ENCODE results near the gene COL5A1.

The COL5A1 gene

DNA sequence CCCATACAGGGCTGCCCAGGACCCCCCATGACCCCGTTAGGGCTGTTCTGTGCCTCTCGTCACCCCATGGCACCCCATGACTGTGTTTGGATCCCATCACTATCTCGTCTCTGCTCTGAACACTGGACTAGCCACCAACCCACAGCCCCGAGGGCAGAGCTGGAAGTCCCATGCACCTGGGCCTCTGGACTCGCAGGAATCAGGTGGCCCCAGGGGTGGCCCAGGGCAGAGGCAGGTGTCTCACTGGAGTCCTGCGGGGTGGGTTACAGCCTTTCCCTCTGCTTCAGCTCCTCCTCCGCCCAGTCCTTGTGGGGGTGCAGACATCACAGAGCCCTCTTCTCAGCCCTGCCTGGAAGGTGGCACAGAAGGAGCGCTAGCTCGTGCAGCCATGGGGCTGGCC, 79.7 kb downstream of the COL5A1 start:
- ATAC-seq = no peak
- TF ChIP-seq ZFP3 (CRISPR knock-in tag; IDR thresholded peaks at IDR 0.05) = no peak

DNA sequence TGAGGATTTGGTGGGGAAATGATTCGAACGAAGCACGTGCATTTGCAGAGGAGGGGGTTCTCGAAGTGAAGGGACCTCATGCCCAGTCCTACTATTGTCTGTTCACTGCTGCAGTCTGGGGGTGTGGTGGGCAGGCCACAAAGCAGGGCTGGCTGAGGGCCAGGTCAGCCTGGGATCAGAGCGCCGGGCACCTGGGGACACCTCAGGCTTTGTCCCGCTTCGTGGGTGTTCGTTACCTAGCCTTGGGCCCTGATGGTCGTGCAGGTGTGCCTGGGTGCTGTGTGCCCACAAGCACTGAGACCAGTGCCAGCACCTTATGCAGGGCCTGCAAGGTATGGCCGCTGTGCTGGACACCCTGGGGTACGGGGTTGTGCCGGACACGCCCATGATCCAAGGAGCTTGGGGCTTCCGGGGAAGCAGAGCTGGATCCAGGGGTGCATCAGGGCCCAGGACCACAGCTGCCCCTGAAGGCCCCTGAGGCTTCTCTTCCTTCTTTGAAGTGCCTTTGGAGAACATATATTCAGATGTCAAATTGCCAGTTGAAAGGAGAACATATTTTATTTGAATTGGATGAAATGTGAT, 80.6 kb downstream of the COL5A1 start:
- TF ChIP-seq CSDC2 (CRISPR knock-in tag; IDR thresholded peaks at IDR 0.05) (no peak), RARB (CRISPR knock-in tag; IDR thresholded peaks at IDR 0.05) (no peak), SNAI2 (CRISPR knock-in tag; IDR thresholded peaks at IDR 0.05) (no peak), ISL1 (CRISPR knock-in tag; IDR thresholded peaks at IDR 0.05) (no peak), BACH2 (CRISPR knock-in tag; IDR thresholded peaks at IDR 0.05; ENCODE audit: borderline replicate concordance) (no peak), OSR1 (CRISPR knock-in tag; IDR thresholded peaks at IDR 0.05) (no peak), ZFP3 (CRISPR knock-in tag; IDR thresholded peaks at IDR 0.05) (no peak), TCF4 (CRISPR knock-in tag; IDR thresholded peaks at IDR 0.05; ENCODE audit: borderline replicate concordance) (no peak), ZNF8 (CRISPR knock-in tag; IDR thresholded peaks at IDR 0.05) (no peak), ARNTL (CRISPR knock-in tag; IDR thresholded peaks at IDR 0.05; ENCODE audit: borderline replicate concordance, low read depth) (no peak), GLIS3 (CRISPR knock-in tag; IDR thresholded peaks at IDR 0.05) (no peak), ZNF565 (CRISPR knock-in tag; conservative IDR thresholded peaks at IDR 0.05; ENCODE audit: low read depth) (no peak), PPARA (CRISPR knock-in tag; IDR thresholded peaks at IDR 0.05; ENCODE audit: borderline replicate concordance) (no peak), ZC3H10 (CRISPR knock-in tag; IDR thresholded peaks at IDR 0.05) (no peak), ESRRG (CRISPR knock-in tag; IDR thresholded peaks at IDR 0.05) (no peak)
- TF ChIP-seq, protein P1, sequence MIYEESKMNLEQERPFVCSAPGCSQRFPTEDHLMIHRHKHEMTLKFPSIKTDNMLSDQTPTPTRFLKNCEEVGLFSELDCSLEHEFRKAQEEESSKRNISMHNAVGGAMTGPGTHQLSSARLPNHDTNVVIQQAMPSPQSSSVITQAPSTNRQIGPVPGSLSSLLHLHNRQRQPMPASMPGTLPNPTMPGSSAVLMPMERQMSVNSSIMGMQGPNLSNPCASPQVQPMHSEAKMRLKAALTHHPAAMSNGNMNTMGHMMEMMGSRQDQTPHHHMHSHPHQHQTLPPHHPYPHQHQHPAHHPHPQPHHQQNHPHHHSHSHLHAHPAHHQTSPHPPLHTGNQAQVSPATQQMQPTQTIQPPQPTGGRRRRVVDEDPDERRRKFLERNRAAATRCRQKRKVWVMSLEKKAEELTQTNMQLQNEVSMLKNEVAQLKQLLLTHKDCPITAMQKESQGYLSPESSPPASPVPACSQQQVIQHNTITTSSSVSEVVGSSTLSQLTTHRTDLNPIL (CRISPR knock-in tag; IDR thresholded peaks at IDR 0.05; ENCODE audit: low read depth) = no peak
- TF ChIP-seq, protein P2, sequence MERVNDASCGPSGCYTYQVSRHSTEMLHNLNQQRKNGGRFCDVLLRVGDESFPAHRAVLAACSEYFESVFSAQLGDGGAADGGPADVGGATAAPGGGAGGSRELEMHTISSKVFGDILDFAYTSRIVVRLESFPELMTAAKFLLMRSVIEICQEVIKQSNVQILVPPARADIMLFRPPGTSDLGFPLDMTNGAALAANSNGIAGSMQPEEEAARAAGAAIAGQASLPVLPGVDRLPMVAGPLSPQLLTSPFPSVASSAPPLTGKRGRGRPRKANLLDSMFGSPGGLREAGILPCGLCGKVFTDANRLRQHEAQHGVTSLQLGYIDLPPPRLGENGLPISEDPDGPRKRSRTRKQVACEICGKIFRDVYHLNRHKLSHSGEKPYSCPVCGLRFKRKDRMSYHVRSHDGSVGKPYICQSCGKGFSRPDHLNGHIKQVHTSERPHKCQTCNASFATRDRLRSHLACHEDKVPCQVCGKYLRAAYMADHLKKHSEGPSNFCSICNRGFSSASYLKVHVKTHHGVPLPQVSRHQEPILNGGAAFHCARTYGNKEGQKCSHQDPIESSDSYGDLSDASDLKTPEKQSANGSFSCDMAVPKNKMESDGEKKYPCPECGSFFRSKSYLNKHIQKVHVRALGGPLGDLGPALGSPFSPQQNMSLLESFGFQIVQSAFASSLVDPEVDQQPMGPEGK (CRISPR knock-in tag; IDR thresholded peaks at IDR 0.05; ENCODE audit: borderline replicate concordance) = no peak
- TF ChIP-seq, protein P3, sequence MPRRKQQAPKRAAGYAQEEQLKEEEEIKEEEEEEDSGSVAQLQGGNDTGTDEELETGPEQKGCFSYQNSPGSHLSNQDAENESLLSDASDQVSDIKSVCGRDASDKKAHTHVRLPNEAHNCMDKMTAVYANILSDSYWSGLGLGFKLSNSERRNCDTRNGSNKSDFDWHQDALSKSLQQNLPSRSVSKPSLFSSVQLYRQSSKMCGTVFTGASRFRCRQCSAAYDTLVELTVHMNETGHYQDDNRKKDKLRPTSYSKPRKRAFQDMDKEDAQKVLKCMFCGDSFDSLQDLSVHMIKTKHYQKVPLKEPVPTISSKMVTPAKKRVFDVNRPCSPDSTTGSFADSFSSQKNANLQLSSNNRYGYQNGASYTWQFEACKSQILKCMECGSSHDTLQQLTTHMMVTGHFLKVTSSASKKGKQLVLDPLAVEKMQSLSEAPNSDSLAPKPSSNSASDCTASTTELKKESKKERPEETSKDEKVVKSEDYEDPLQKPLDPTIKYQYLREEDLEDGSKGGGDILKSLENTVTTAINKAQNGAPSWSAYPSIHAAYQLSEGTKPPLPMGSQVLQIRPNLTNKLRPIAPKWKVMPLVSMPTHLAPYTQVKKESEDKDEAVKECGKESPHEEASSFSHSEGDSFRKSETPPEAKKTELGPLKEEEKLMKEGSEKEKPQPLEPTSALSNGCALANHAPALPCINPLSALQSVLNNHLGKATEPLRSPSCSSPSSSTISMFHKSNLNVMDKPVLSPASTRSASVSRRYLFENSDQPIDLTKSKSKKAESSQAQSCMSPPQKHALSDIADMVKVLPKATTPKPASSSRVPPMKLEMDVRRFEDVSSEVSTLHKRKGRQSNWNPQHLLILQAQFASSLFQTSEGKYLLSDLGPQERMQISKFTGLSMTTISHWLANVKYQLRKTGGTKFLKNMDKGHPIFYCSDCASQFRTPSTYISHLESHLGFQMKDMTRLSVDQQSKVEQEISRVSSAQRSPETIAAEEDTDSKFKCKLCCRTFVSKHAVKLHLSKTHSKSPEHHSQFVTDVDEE (CRISPR knock-in tag; IDR thresholded peaks at IDR 0.05) = no peak
- TF ChIP-seq, protein P4, sequence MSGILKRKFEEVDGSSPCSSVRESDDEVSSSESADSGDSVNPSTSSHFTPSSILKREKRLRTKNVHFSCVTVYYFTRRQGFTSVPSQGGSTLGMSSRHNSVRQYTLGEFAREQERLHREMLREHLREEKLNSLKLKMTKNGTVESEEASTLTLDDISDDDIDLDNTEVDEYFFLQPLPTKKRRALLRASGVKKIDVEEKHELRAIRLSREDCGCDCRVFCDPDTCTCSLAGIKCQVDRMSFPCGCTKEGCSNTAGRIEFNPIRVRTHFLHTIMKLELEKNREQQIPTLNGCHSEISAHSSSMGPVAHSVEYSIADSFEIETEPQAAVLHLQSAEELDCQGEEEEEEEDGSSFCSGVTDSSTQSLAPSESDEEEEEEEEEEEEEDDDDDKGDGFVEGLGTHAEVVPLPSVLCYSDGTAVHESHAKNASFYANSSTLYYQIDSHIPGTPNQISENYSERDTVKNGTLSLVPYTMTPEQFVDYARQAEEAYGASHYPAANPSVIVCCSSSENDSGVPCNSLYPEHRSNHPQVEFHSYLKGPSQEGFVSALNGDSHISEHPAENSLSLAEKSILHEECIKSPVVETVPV (CRISPR knock-in tag; IDR thresholded peaks at IDR 0.05) = no peak
- TF ChIP-seq, protein P5, sequence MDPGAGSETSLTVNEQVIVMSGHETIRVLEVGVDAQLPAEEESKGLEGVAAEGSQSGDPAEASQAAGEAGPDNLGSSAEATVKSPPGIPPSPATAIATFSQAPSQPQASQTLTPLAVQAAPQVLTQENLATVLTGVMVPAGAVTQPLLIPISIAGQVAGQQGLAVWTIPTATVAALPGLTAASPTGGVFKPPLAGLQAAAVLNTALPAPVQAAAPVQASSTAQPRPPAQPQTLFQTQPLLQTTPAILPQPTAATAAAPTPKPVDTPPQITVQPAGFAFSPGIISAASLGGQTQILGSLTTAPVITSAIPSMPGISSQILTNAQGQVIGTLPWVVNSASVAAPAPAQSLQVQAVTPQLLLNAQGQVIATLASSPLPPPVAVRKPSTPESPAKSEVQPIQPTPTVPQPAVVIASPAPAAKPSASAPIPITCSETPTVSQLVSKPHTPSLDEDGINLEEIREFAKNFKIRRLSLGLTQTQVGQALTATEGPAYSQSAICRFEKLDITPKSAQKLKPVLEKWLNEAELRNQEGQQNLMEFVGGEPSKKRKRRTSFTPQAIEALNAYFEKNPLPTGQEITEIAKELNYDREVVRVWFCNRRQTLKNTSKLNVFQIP (CRISPR knock-in tag; IDR thresholded peaks at IDR 0.05; ENCODE audit: borderline replicate concordance, low read depth) = no peak

DNA sequence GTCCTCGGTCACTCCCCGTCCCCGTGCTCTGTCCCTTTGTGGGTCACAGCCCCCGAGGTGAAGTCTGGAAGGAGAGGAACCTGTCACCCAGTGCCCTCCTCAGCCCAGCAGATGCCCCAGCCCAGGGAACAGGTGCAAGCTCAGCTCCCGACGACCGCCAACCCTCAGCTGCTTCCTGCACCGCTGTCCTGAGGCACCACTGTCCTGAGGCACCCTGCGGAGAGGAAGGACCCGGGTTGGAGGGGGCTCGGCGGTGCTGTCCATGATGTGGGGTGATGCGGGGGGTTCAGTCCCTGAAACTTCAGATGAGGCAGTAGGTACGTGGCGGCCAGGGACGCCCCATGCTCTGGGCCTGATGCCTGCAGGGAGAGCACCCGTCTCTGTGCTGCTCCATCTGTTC, 81.4 kb downstream of the COL5A1 start:
- TF ChIP-seq RARB (CRISPR knock-in tag; IDR thresholded peaks at IDR 0.05) (no peak), TOX (CRISPR knock-in tag; IDR thresholded peaks at IDR 0.05; ENCODE audit: borderline replicate concordance) (no peak), ZFP3 (CRISPR knock-in tag; IDR thresholded peaks at IDR 0.05) (no peak), TCF4 (CRISPR knock-in tag; IDR thresholded peaks at IDR 0.05; ENCODE audit: borderline replicate concordance) (no peak)

More for the DNA sequence above, 80.6 kb downstream of the COL5A1 start:
- no peak for ATAC-seq

More for the DNA sequence above, 81.4 kb downstream of the COL5A1 start:
- ATAC-seq = no peak; the same call in 2 of the 3 replicates

Measured in SK-N-SH treated with all-trans-retinoic acid at 6 μM for 48 hours (cell line).